ENCODE data around the gene ADRA2B.

ADRA2B gene

GRCh38 chr2:96099861-96100798 is 16.2 kb downstream of the ADRA2B start:
- H2AFZ ChIP-seq, result no peak overlapping the region
- no peak overlapping the region for H3K4me2 ChIP-seq (ENCODE audit: low read length)
- no peaks in the 10 kb centered on the region for H3K79me2 ChIP-seq
- H3K4me1 ChIP-seq, result no peaks in the 10 kb centered on the region
- no peaks in the 10 kb centered on the region for H3K36me3 ChIP-seq (ENCODE audit: control insufficient read depth, insufficient read depth, low read length)
- TF ChIP-seq, protein P1, sequence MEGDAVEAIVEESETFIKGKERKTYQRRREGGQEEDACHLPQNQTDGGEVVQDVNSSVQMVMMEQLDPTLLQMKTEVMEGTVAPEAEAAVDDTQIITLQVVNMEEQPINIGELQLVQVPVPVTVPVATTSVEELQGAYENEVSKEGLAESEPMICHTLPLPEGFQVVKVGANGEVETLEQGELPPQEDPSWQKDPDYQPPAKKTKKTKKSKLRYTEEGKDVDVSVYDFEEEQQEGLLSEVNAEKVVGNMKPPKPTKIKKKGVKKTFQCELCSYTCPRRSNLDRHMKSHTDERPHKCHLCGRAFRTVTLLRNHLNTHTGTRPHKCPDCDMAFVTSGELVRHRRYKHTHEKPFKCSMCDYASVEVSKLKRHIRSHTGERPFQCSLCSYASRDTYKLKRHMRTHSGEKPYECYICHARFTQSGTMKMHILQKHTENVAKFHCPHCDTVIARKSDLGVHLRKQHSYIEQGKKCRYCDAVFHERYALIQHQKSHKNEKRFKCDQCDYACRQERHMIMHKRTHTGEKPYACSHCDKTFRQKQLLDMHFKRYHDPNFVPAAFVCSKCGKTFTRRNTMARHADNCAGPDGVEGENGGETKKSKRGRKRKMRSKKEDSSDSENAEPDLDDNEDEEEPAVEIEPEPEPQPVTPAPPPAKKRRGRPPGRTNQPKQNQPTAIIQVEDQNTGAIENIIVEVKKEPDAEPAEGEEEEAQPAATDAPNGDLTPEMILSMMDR (IDR thresholded peaks at IDR 0.05), result no peak
- no peak overlapping the region for H3K9ac ChIP-seq
- no peaks in the 10 kb centered on the region for H3K9me3 ChIP-seq (ENCODE audit: control insufficient read depth, low read length)
- no peak overlapping the region for H3K4me3 ChIP-seq (ENCODE audit: low read depth, low read length)
- no peaks in the 10 kb centered on the region for H3K27me3 ChIP-seq (ENCODE audit: control insufficient read depth, insufficient read depth, low read length)
- no peak overlapping the region for H3K27ac ChIP-seq

- H3K27me3 ChIP-seq (ENCODE audit: control insufficient read depth, insufficient read depth, low read length), result no peaks in the 10 kb centered on the region
- no peak overlapping the region for H2AFZ ChIP-seq
- no peaks in the 10 kb centered on the region for H3K79me2 ChIP-seq
- H3K4me1 ChIP-seq, result no peaks in the 10 kb centered on the region
- no peak overlapping the region for H3K4me3 ChIP-seq (ENCODE audit: low read depth, low read length)
- H3K9ac ChIP-seq, result no peak overlapping the region
- peak overlapping the region; percentile 26 for H3K27ac ChIP-seq
- H3K4me2 ChIP-seq (ENCODE audit: low read length), result no peak overlapping the region
- H3K36me3 ChIP-seq (ENCODE audit: control insufficient read depth, insufficient read depth, low read length), result no peaks in the 10 kb centered on the region
- TF ChIP-seq, protein P1 (IDR thresholded peaks at IDR 0.05), result no peak
- no peaks in the 10 kb centered on the region for H3K9me3 ChIP-seq (ENCODE audit: control insufficient read depth, low read length)
Measured at GRCh38 chr2:96098900-96099590, 17.3 kb downstream of the ADRA2B start.

DNA sequence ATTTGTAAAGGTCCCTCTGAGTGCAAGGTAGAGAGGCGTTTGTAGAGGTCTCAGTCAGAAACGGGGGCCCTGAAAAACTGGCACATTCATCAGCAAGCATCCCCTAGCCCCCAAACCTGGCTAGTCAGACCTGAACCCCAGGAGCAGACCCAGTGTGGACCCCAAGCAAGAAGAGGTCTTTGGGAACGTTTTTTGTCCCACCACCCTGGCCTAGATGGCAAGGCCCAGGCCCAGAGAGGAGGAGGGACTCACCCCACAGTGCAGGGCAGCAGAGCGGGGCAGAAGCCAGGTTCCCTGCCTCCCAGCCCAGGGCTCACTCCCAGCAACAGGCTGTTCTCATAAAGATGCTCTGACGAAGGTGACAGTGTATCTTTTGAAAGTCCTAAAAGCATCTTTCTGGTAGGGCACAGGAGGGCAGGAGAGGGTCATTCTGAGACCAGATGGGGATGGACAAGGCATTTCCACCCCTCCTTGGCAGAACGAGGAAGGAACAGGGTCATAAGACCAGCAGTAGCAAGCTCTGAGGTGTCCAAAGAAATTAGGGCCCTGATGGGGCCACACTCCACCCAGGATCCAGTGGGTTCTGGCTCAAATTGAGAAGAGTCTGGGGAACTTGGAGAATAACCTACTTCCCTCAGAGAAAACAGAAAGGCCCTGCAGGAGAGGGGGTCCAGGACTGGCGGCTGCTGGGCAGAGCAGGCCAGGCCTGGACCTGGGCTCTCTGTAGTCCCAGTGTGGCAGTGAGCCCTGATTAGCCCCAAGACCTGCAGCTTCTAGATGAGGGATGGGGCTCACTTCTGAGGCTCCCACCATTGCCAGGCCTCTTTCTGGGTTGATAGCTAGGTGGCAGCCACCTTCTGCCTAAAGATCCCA is 18.2 kb downstream of the ADRA2B start:
- Histone ChIP-seq H3K27ac (peak overlapping the region; percentile 1), H3K9me3 (ENCODE audit: control insufficient read depth, low read length) (no peaks in the 10 kb centered on the region), H3K4me3 (ENCODE audit: low read depth, low read length) (no peak overlapping the region), H3K79me2 (no peaks in the 10 kb centered on the region), H3K4me2 (ENCODE audit: low read length) (no peak overlapping the region), H3K27me3 (ENCODE audit: control insufficient read depth, insufficient read depth, low read length) (no peaks in the 10 kb centered on the region), H3K4me1 (no peaks in the 10 kb centered on the region), H3K9ac (no peak overlapping the region), H3K36me3 (ENCODE audit: control insufficient read depth, insufficient read depth, low read length) (no peaks in the 10 kb centered on the region), H2AFZ (no peak overlapping the region)
- TF ChIP-seq, protein P1 (IDR thresholded peaks at IDR 0.05), result no peak

- no peaks in the 10 kb centered on the region for H3K27me3 ChIP-seq (ENCODE audit: control insufficient read depth, insufficient read depth, low read length)
- H3K4me3 ChIP-seq (ENCODE audit: low read depth, low read length), result no peak overlapping the region
- no peak overlapping the region for H3K9ac ChIP-seq
- H3K36me3 ChIP-seq (ENCODE audit: control insufficient read depth, insufficient read depth, low read length), result no peaks in the 10 kb centered on the region
- H3K4me1 ChIP-seq, result no peaks in the 10 kb centered on the region
- no peak overlapping the region for H3K4me2 ChIP-seq (ENCODE audit: low read length)
- TF ChIP-seq, protein P1 (IDR thresholded peaks at IDR 0.05), result no peak
- no peaks in the 10 kb centered on the region for H3K79me2 ChIP-seq
- H3K9me3 ChIP-seq (ENCODE audit: control insufficient read depth, low read length), result no peaks in the 10 kb centered on the region
- H2AFZ ChIP-seq, result no peak overlapping the region
- H3K27ac ChIP-seq, result no peak overlapping the region
Measured at GRCh38 chr2:96097441-96097840, 18.9 kb downstream of the ADRA2B start.
